HL-60/S4 treated with retinoic acid at 250 ng/mL for 4 days and 3 days (cell line): Measurements from ENCODE around the gene LRRC31.

ENCODE experiments used
- in situ Hi-C: fragments of 300-500 bp; cut with MboI; formaldehyde crosslinking; loops from 2 replicates; pipeline ENCODE4 v1.7.0; 2022; ENCODE audit warnings: low sequenced_read_pairs

The LRRC31 gene

DNA sequence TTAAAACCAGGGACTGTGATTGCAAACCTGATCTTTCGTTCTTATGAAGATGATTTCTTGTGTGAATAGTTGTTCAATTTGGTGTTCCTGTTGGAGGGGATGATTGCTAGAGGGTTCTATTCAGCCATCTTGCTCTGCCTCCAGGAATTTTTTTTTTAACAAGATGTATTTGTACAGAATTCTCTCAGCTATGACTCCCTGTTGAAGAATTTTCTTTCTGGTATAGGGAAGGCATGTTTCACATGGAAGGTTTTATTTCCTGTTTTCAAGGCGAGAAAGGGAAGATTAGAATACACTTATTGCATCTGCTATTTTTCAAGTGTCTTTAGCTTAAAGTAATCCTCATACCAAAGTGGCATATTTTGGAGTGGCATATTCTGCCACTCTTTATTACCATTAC is 51.4 kb downstream of the LRRC31 start:
- in situ Hi-C loops: no loop called here

DNA sequence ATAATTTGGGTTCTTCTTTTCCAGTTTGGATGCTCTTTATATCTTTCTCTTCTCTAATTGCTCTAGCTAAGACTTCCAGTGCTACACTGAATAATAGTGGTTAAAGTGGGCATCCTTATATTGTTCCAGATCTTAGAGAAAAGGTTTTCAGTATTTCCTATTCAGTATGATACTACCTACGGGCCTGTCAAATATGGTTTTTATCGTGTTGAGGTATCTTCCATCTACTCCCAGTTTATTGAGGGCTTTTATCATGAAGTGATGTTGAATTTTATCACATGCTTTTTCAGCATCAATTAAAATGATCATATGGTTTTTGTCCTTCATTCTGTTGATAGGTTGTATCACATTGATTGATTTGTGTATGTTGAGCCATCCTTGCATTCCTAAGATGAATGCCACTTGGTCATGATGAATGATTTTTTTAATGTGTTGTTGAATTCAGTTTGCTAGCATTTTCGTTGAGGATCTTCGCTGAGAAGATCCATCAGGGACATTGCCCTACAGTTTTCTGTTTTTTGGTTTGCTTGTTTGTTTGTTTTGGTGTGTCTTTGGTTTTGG is 54.1 kb downstream of the LRRC31 start:
- in situ Hi-C loops: no loop called here

DNA sequence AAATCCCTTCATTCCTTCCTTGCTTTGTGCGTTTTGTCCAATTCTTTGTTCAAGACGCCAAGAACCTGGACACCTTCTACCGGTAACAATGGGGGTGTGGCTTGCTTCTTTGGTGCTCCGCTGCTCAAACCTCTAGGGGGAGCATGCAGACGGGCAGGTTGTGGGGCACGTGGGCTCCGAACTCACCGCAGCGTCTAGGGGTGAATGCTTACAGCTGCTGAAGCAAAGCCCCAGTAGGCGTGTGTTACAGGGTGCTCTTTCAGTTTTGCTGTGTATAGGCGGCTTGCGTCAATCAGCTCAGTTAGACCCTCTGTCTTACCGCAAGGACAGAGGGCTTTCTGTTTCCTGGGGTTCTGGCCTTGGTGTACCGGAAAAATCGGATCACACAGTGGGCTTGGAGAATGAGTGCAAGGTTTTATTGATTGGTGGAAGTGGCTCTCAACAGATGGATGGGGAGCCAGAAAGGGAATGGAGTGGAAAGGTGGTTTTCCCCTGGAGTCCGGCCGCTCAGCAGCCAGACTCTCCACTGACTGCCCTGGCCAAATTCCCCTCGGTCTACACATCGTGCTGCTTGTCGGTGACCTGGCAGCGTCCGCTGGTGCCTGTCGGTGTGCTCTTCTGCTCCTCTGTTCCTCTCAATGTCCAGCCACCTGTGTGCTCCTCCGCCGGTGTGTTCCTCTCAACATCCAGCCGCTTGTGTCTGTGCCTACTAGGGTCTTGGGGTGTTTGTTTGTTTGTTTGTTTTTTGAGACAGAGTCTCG is 55.8 kb downstream of the LRRC31 start:
- in situ Hi-C loops: no loop called here

DNA sequence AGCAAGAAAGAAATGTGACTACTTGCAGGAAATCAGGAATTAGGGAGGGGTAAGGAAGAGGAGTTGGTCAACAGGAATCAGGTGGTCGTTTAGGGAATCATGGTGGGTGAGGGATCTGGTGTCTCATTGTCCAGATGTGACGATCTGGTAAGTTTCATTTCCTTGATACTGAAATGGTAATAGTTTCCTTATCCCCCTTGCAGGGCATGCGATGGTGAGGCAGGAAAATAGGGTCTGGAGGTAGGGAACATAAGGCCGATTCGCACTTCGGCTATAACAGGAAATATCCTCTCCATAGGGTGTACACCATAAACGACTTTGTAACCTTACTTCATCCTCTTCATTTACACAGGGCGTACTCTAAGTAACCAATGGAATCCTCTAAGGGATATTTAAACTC is 56.5 kb downstream of the LRRC31 start:
- in situ Hi-C loops: no loop called here

DNA sequence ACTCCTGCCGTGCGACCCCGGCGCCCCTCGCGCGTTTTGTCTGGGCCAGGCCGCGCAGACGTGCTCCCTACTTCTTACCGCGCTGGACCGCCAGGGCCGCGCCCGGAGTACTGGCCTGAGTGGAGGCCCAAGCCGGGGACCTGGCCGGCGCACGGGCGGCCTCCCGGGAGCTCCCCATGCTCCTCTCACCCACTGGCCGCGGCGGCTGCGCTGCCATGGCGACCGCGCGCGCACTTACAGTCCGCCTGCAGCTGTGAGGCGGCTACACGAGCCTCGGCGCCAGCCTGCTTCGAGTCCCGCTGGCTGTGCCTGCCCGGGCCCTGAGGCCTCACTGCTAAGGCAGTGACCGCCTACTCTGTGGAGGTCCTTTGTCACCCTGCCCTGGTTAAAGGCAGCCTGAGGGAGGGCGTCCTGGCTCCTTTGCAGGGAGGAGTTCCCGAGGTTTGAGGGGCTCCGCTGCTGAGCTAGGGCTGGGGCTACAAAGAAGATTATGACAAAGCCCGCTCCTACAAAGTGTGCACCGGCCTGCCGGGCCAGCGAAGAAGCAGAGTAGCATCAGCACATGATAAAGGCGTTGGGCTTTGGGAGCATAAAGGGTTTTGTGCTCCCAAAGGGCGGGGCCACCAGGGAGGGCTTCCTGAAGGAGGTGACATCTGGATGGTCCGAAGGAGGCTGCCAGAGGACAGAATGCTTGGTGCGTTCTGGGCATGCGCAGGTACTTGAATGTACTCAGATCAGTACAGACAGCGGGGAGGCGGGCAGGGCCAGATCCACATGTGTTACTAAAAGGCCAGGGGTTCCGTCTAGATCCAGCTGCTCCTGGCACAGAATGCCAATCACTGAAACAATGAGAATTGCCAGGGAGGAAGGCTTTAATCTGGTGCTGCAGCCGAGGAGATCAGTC is 57.2 kb downstream of the LRRC31 start, which contains the start of the genes LRRC34 and LRRIQ4:
Gene LRRC34 (minus strand): TSS at position 573 of the 904 bp plus-strand sequence. CDS start 356 bp downstream, at position 217.
Gene LRRIQ4 (plus strand): TSS at position 539 of the 904 bp plus-strand sequence. CDS start 9,052 bp downstream, outside the sequence.
- in situ Hi-C loops: no loop called here

DNA sequence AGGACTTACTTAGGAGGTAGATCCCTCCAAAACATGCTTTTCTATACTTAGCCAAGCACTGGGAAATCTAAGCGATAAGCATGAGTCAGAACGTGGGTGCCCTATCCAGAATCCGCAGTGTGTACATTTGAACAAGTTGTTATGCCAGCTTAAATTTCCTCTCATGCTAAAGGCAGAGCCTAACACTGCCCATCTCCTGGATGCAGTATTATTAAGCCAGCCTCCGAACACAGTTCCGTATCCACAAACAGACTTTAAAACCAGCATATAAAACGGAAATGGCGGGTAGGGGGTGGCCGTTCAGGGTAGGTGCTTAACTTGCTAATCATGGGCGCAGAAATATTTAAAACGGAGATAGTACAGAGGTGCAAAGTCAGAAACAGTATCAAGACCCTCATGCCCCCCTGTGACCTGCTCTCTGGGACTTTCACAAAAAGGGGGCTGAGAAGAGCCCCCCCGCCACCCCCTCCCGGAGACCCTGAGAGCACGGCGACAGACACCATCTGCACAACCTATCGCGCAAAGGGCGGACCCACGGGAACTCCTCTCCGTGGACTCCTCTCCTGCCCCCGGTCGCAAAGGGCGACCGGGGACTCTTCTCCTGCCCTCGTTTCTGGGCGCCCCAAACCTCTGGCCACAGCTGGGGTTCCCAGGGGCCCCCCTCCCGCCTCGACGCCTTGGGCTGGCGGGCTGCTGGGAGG is 58.0 kb downstream of the LRRC31 start:
- in situ Hi-C loops: no loop called here

DNA sequence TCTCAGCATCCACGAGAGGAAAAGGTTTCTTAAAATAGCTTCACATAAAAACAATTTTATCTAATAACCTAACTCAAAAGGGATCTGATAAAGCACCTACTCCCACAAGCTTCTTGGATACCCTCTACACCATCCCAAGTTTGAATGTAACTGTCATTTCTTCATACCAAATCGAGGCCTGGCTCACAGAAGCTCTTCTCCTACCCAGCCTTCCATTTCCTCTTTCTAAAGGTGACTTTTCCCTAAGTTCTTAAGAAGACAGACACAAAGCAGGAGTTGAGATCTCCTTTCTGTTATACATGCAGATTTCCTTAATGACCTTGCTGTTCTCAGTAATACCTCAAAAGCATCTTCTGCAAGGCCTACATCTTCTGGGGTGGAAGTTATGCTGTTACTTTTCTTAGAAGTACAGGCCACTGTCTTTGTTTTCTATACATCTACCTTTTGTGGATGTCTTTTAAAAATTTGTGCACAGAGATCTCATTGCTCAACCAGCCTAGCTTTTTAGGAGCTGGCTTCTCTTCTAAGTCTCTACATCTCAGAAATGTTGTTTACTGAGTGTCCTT is 60.4 kb downstream of the LRRC31 start:
- in situ Hi-C loops: no loop called here

DNA sequence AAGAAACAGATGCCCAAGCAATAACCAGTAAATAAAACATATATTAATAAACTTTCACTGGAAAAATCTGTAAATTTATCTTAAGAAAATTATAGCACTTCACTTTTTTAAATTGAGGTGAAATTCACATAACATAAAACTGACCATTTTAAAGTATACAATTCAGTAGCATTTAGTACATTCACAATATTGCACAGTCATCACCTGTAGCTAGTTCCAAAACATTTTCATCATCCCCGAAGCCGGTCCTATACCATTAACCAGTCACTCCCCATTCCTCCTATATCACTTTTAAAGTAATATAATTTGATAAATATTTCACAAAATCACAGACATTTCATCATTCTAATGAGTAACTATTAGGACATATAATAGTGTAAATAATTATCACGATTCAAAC is 65.1 kb downstream of the LRRC31 start:
- in situ Hi-C loops: no loop called here

DNA sequence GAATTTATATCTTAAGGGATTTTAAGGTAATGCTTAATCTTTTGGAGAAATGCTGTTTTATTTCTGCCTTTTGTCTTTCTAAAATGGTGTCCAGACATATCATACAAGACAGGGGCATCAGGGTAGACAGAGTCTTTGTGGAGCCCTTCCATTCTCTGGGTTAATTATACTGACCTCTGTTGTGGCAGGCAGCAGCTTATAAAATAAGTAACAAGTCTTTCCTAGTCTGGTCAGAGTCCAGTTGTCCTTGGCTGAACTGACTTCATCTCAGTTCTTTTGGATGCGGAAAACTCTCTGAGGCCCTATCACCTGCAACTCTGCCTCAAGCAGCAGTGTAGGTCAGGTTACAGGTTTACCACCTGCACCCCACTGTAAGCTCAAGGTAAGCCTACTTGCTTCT is 77.4 kb downstream of the LRRC31 start:
- in situ Hi-C loops: no loop called here

DNA sequence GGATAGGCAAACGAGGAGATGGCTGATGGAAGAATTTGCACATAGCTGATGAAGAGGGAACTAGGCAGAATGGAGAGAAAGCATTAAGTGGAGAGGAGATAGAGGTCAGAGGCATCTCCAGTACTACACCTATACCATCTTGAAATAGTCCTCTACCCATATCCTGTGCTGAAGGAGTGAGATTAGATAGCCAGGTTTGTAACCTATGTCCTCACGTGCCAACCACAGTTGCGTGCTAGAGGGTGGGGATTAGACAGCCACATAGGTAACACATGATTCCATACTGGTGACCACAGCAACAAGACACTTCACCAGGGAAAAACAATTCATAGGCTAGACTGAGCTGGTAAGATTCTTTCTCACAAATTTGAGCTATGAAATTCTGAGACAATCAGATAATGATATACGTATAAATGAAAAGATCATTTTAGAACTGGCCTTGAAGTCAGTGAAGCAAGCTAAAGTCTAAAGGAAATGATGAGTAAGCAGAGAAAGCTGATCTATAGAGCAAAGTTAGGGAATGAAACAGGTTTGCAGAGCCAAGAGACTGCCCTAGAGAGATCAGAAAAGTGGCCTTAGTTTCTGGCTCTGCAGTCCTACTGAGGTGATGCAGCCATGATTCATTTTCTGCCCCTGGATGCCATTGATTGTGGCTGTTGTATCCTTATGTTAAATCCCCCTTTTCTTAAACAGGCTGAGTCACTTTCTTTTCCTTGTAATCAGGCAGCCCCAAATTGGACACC is 78.9 kb downstream of the LRRC31 start:
- in situ Hi-C loops: no loop called here

DNA sequence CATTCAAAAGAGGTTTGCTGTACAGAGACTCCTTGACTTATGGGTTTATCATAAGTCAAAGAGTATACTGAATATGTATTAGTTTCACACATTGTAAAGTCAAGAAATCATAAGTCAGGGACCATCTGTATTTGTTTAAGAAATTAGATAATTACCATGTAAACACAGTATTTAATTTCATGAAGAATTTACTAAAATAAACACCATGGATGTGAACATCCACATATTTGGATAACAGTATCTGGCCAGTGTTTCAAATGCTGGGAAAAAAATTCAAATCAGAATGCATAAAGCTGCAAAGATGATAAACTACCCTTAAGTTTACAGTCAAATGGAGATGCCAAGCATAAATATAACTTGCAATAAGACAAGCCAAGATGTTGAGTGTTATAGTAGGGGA is 79.5 kb downstream of the LRRC31 start:
- in situ Hi-C loops: no loop called here
